K562 (cell line): ENCODE results near the gene GALNT12. TPM values are rescaled to one million over a fixed set of nuclear protein-coding genes. Genes with fewer than 3 reads are reported as not detected.

Experiments
- BMI1 ChIP-seq: fragments of 150-350 bp; IDR thresholded peaks from 2 replicates; pipeline ENCODE4 v1.6.1; 2014; ENCODE audit warnings: low read length
- CBX5 ChIP-seq: IDR thresholded peaks from 2 replicates; pipeline ENCODE4 v1.6.1; 2014; ENCODE audit warnings: low read depth, borderline replicate concordance
- CREB1 ChIP-seq, 2 experiments: sonication (generic) in 1 of 2; formaldehyde crosslinking in 1 of 2; IDR thresholded peaks; 2 replicates each; pipeline versions ENCODE4 v1.6.1 to v1.8.0; 2012 to 2022; ENCODE audit warnings: inconsistent platforms in 1 of 2, mild to moderate bottlenecking in 1 of 2, missing genetic modification reagents in 1 of 2, moderate library complexity in 1 of 2
- FOXK1 ChIP-seq: sonication (generic); formaldehyde crosslinking; IDR thresholded peaks from 2 replicates; pipeline ENCODE4 v1.8.0; 2022; ENCODE audit warnings: missing genetic modification reagents, mild to moderate bottlenecking, borderline replicate concordance
- ZNF282 ChIP-seq: sonication (generic); formaldehyde crosslinking; IDR thresholded peaks from 2 replicates; pipeline ENCODE4 v1.8.1; 2023; ENCODE audit warnings: missing genetic modification reagents
- ZNF518B ChIP-seq: fragments of 250-450 bp; sonication (Bioruptor Pico); IDR thresholded peaks from 2 replicates; pipeline ENCODE4 v1.5.0; 2021; ENCODE audit warnings: mild to moderate bottlenecking, moderate library complexity
- ZNF561 ChIP-seq: fragments of 450-650 bp; formaldehyde crosslinking; conservative IDR thresholded peaks from 2 replicates; pipeline ENCODE4 v1.4.0; 2020; ENCODE audit warnings: mild to moderate bottlenecking, moderate library complexity
- ZNF589 ChIP-seq: fragments of 200-800 bp; sonication (Bioruptor generic); IDR thresholded peaks from 2 replicates; pipeline ENCODE4 v1.6.1; 2016; ENCODE audit warnings: low read depth, missing genetic modification characterization, missing compliant biosample characterization
- polyA plus RNA-seq, 8 experiments: library from polyadenylated mRNA; depleted of rRNA in 4 of 8; stranded (reverse) in 5 of 8; unstranded in 3 of 8; fragments of >200 nt; fragmentation: Nextera tagmentation in 2 of 8; fragmentation: Illumina TruSeq in 1 of 8; extraction: Ambion mirVana in 2 of 8; extraction: Trizol in 1 of 8; gene quantifications; 2 replicates each; pipeline versions ENCODE4 v1.2.1 to v1.2.3, GENCODE V29; 2011 to 2014; ENCODE audit warnings: inconsistent platforms in 1 of 8, missing spikeins in 1 of 8
- total RNA-seq, 7 experiments: library from RNA; depleted of rRNA in 6 of 7; stranded (reverse); fragments of >200 nt in 6 of 7; fragmentation: Illumina TruSeq in 2 of 7; extraction: Trizol in 2 of 7; gene quantifications; 2 replicates each; pipeline versions ENCODE4 v1.2.1 to v1.2.3, GENCODE V29; 2011 to 2021; ENCODE audit warnings: low replicate concordance in 1 of 7
- TF ChIP-seq, protein P1 (sequence below): fragments of 200-600 bp; sonication (generic); IDR thresholded peaks from one replicate; pipeline ENCODE4 v1.6.1; 2012; ENCODE audit warnings: mild to moderate bottlenecking, low read depth, low read length, inconsistent platforms
- TF ChIP-seq, protein P2 (sequence below): sonication (generic); formaldehyde crosslinking; IDR thresholded peaks from 2 replicates; pipeline ENCODE4 v1.8.1; 2022; ENCODE audit warnings: missing genetic modification reagents

GALNT12 gene
- total and polyA plus RNA-seq, 9 of the 15 experiments (the other 6 are each of a cell fraction or from before 2014, with no cell fraction given) = 29.7 to 82.9 (median 44.2) TPM

GRCh38 chr9:98796364-98797101 lies 10.9 kb upstream of the GALNT12 start, which contains the start of gene ANKS6 (continued):
- TF ChIP-seq, protein P1, sequence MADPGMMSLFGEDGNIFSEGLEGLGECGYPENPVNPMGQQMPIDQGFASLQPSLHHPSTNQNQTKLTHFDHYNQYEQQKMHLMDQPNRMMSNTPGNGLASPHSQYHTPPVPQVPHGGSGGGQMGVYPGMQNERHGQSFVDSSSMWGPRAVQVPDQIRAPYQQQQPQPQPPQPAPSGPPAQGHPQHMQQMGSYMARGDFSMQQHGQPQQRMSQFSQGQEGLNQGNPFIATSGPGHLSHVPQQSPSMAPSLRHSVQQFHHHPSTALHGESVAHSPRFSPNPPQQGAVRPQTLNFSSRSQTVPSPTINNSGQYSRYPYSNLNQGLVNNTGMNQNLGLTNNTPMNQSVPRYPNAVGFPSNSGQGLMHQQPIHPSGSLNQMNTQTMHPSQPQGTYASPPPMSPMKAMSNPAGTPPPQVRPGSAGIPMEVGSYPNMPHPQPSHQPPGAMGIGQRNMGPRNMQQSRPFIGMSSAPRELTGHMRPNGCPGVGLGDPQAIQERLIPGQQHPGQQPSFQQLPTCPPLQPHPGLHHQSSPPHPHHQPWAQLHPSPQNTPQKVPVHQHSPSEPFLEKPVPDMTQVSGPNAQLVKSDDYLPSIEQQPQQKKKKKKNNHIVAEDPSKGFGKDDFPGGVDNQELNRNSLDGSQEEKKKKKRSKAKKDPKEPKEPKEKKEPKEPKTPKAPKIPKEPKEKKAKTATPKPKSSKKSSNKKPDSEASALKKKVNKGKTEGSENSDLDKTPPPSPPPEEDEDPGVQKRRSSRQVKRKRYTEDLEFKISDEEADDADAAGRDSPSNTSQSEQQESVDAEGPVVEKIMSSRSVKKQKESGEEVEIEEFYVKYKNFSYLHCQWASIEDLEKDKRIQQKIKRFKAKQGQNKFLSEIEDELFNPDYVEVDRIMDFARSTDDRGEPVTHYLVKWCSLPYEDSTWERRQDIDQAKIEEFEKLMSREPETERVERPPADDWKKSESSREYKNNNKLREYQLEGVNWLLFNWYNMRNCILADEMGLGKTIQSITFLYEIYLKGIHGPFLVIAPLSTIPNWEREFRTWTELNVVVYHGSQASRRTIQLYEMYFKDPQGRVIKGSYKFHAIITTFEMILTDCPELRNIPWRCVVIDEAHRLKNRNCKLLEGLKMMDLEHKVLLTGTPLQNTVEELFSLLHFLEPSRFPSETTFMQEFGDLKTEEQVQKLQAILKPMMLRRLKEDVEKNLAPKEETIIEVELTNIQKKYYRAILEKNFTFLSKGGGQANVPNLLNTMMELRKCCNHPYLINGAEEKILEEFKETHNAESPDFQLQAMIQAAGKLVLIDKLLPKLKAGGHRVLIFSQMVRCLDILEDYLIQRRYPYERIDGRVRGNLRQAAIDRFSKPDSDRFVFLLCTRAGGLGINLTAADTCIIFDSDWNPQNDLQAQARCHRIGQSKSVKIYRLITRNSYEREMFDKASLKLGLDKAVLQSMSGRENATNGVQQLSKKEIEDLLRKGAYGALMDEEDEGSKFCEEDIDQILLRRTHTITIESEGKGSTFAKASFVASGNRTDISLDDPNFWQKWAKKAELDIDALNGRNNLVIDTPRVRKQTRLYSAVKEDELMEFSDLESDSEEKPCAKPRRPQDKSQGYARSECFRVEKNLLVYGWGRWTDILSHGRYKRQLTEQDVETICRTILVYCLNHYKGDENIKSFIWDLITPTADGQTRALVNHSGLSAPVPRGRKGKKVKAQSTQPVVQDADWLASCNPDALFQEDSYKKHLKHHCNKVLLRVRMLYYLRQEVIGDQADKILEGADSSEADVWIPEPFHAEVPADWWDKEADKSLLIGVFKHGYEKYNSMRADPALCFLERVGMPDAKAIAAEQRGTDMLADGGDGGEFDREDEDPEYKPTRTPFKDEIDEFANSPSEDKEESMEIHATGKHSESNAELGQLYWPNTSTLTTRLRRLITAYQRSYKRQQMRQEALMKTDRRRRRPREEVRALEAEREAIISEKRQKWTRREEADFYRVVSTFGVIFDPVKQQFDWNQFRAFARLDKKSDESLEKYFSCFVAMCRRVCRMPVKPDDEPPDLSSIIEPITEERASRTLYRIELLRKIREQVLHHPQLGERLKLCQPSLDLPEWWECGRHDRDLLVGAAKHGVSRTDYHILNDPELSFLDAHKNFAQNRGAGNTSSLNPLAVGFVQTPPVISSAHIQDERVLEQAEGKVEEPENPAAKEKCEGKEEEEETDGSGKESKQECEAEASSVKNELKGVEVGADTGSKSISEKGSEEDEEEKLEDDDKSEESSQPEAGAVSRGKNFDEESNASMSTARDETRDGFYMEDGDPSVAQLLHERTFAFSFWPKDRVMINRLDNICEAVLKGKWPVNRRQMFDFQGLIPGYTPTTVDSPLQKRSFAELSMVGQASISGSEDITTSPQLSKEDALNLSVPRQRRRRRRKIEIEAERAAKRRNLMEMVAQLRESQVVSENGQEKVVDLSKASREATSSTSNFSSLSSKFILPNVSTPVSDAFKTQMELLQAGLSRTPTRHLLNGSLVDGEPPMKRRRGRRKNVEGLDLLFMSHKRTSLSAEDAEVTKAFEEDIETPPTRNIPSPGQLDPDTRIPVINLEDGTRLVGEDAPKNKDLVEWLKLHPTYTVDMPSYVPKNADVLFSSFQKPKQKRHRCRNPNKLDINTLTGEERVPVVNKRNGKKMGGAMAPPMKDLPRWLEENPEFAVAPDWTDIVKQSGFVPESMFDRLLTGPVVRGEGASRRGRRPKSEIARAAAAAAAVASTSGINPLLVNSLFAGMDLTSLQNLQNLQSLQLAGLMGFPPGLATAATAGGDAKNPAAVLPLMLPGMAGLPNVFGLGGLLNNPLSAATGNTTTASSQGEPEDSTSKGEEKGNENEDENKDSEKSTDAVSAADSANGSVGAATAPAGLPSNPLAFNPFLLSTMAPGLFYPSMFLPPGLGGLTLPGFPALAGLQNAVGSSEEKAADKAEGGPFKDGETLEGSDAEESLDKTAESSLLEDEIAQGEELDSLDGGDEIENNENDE = no peak
- TF ChIP-seq, protein P2, sequence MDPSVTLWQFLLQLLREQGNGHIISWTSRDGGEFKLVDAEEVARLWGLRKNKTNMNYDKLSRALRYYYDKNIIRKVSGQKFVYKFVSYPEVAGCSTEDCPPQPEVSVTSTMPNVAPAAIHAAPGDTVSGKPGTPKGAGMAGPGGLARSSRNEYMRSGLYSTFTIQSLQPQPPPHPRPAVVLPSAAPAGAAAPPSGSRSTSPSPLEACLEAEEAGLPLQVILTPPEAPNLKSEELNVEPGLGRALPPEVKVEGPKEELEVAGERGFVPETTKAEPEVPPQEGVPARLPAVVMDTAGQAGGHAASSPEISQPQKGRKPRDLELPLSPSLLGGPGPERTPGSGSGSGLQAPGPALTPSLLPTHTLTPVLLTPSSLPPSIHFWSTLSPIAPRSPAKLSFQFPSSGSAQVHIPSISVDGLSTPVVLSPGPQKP (CRISPR knock-in tag) = no peak
- TF ChIP-seq FOXK1 (CRISPR knock-in tag) (no peak), ZNF518B (CRISPR knock-in tag) (no peak), CBX5 (no peak), CREB1 (IDR thresholded peaks at IDR 0.05) (0 out of 2 replicates have a peak, but pooled peaks have one; percentile 40), CREB1 (CRISPR knock-in tag; IDR thresholded peaks at IDR 0.05) (0 out of 2 replicates have a peak, but pooled peaks have one; percentile 4), ZNF589 (CRISPR knock-in tag) (peak; percentile 98), ZNF282 (CRISPR knock-in tag) (no peak), ZNF561 (no peak), BMI1 (no peak)
